Endothelial cell of umbilical vein (primary cell): Measurements from ENCODE around the gene DSCAML1. TPM values are rescaled to one million over a fixed set of nuclear protein-coding genes. Genes with fewer than 3 reads are reported as not detected.

Experiments
- BruUV-seq: library from RNA; stranded (reverse); fragments of 400-500 nt; replicated peaks from 2 replicates; lab custom pipeline; 2021; lab: Mats Ljungman, UMichigan
- CTCF ChIA-PET: fragments of 300-600, 350-600 bp; sonication (Branson Sonifier 250); formaldehyde crosslinking; loops from one replicate; lab custom pipeline; 2021; ENCODE audit warnings: antibody characterized with exemption, inconsistent platforms; lab: Charles Lee
- POLR2A ChIA-PET: fragments of 300-600, 350-600 bp; sonication (Branson Sonifier 250); formaldehyde crosslinking; loops from one replicate; lab custom pipeline; 2021; ENCODE audit warnings: antibody characterized with exemption, inconsistent platforms; lab: Charles Lee
- DNase-seq: peaks from one replicate; pipeline ENCODE4 v3.0.0-alpha.2; 2011; ENCODE audit warnings: low read depth, low spot score
- FAIRE-seq: peaks from 2 replicates; lab custom pipeline; 2011; peaks lifted over from hg19 to GRCh38; lab: Jason Lieb, UNC
- H2AFZ ChIP-seq: 2 replicates; pipeline ENCODE4 v1.6.0; 2012; ENCODE audit warnings: low read depth, low read length, control low read depth, inconsistent platforms
- H3K27ac ChIP-seq: 2 replicates; pipeline ENCODE4 v1.5.1; 2011; ENCODE audit warnings: low read depth, mild to moderate bottlenecking, control low read depth, low read length, moderate library complexity; ENCODE audit not compliant: insufficient read depth
- H3K27me3 ChIP-seq, 2 experiments: 2 replicates each; pipeline versions ENCODE4 v1.6.0 to v1.6.1; 2011; ENCODE audit warnings: low read length in 2 of 2, mixed read lengths in 1 of 2; ENCODE audit not compliant: control insufficient read depth in 2 of 2, insufficient read depth in 2 of 2
- H3K36me3 ChIP-seq, 2 experiments: 2 replicates in 1 of 2; 3 replicates in 1 of 2; pipeline ENCODE4 v1.5.1; 2011; ENCODE audit warnings: low read length in 2 of 2, mild to moderate bottlenecking in 1 of 2, moderate library complexity in 1 of 2; ENCODE audit not compliant: control insufficient read depth in 2 of 2, insufficient read depth in 2 of 2; ENCODE audit errors: extremely low read depth in 1 of 2
- H3K4me1 ChIP-seq: 3 replicates; pipeline ENCODE4 v1.5.1; 2011; ENCODE audit warnings: mild to moderate bottlenecking, low read length; ENCODE audit not compliant: control insufficient read depth, insufficient read depth; ENCODE audit errors: extremely low read depth
- H3K4me2 ChIP-seq: 2 replicates; pipeline ENCODE4 v1.6.1; 2011; ENCODE audit warnings: low read length, control low read depth, mixed read lengths; ENCODE audit not compliant: insufficient read depth
- H3K4me3 ChIP-seq, 3 experiments: fragments of 200-600 bp in 1 of 3; sonication (generic), shearing (Covaris generic) in 1 of 3; replicated peaks in 1 of 3; 2 replicates each; pipeline ENCODE4 v1.5.1; 2011 to 2016; ENCODE audit warnings: control low read depth in 3 of 3, low read length in 3 of 3, mild to moderate bottlenecking in 2 of 3, inconsistent platforms in 1 of 3, low read depth in 1 of 3, moderate library complexity in 1 of 3; ENCODE audit not compliant: insufficient read depth in 1 of 3
- H3K79me2 ChIP-seq: 2 replicates; pipeline ENCODE4 v1.6.0; 2012; ENCODE audit warnings: low read length, inconsistent platforms; ENCODE audit not compliant: control insufficient read depth, insufficient read depth
- H3K9ac ChIP-seq: replicated peaks from 2 replicates; pipeline ENCODE3; 2011; ENCODE audit warnings: low read length, control low read depth; ENCODE audit not compliant: insufficient read depth; ENCODE audit errors: extremely low read depth
- H3K9me1 ChIP-seq: replicated peaks from 3 replicates; pipeline ENCODE4 v1.6.0; 2011; ENCODE audit warnings: mild to moderate bottlenecking, low read length; ENCODE audit not compliant: control insufficient read depth, insufficient read depth; ENCODE audit errors: extremely low read depth
- H3K9me3 ChIP-seq: replicated peaks from 2 replicates; pipeline ENCODE4 v1.5.1; 2012; ENCODE audit warnings: low read length, inconsistent platforms; ENCODE audit not compliant: control insufficient read depth, insufficient read depth
- H4K20me1 ChIP-seq: replicated peaks from 2 replicates; pipeline ENCODE3; 2011; ENCODE audit warnings: mild to moderate bottlenecking, low read length; ENCODE audit not compliant: control insufficient read depth, insufficient read depth; ENCODE audit errors: extremely low read depth
- CTCF ChIP-seq, 2 donors: IDR thresholded peaks; 1 replicate in 1 of 2; 2 replicates in 1 of 2; pipeline ENCODE4 v1.5.1; 2011; ENCODE audit warnings: low read length in 2 of 2, mild to moderate bottlenecking in 2 of 2, moderate library complexity in 2 of 2, control low read depth in 1 of 2, inconsistent platforms in 1 of 2, low read depth in 1 of 2; ENCODE audit not compliant: insufficient read depth in 1 of 2; ENCODE audit errors: extremely low read depth in 1 of 2
- EZH2 ChIP-seq: IDR thresholded peaks from 2 replicates; pipeline ENCODE4 v1.6.1; 2012; ENCODE audit warnings: borderline replicate concordance, low read depth, mild to moderate bottlenecking, moderate library complexity, low read length, inconsistent platforms; ENCODE audit not compliant: severe bottlenecking
- FOS ChIP-seq: IDR thresholded peaks from 2 replicates; pipeline ENCODE4 v1.6.1; 2011; ENCODE audit warnings: mild to moderate bottlenecking, low read length, moderate library complexity, borderline replicate concordance; ENCODE audit not compliant: insufficient read depth
- GATA2 ChIP-seq: IDR thresholded peaks from 2 replicates; pipeline ENCODE4 v1.7.0; 2011; ENCODE audit warnings: low read depth, mild to moderate bottlenecking, moderate library complexity, mixed read lengths, low read length; ENCODE audit not compliant: insufficient read length, insufficient read depth
- JUN ChIP-seq: IDR thresholded peaks from 2 replicates; pipeline ENCODE4 v1.6.1; 2011; ENCODE audit warnings: borderline replicate concordance, low read depth; ENCODE audit not compliant: insufficient read length, insufficient read depth
- MAX ChIP-seq: IDR thresholded peaks from 2 replicates; pipeline ENCODE4 v1.6.1; 2011; ENCODE audit not compliant: insufficient read depth, insufficient read length
- MYC ChIP-seq: IDR thresholded peaks from one replicate; pipeline ENCODE4 v1.6.1; 2011; ENCODE audit warnings: mild to moderate bottlenecking, low read depth, low read length
- POLR2A ChIP-seq: IDR thresholded peaks from 2 replicates; pipeline ENCODE4 v1.6.1; 2012; ENCODE audit warnings: low read depth, mild to moderate bottlenecking, control low read depth, low read length
- POLR2AphosphoS5 ChIP-seq: IDR thresholded peaks from 2 replicates; pipeline ENCODE4 v1.6.1; 2012; ENCODE audit warnings: low read depth, mild to moderate bottlenecking, control low read depth, low read length, moderate library complexity; ENCODE audit not compliant: insufficient read depth
- dilution Hi-C: fragments of 300-500 bp; cut with MboI; formaldehyde crosslinking; loops from one replicate; pipeline ENCODE4 v1.15.0; 2019; ENCODE audit warnings: low sequenced_read_pairs; ENCODE audit not compliant: extremely low pct_ligation_motif_present
- intact Hi-C: fragments of 100-400 bp; cut with micrococcal nuclease; formaldehyde crosslinking; loops from one replicate; pipeline ENCODE4 v1.10.0; 2022
- polyA plus RNA-seq, 4 experiments: library from polyadenylated mRNA; depleted of rRNA in 3 of 4; stranded (reverse) in 3 of 4; unstranded in 1 of 4; fragments of >200 nt; gene quantifications; 2 replicates each; pipeline versions ENCODE4 v1.2.1 to v1.2.3, GENCODE V29; 2011 to 2012; ENCODE audit warnings: missing spikeins in 1 of 4
- total RNA-seq: library from RNA; stranded (reverse); gene quantifications from 2 replicates; pipeline ENCODE4 v1.2.3, GENCODE V29; 2021

Gene DSCAML1
- total and polyA plus RNA-seq, 2 donors (not counting 3 experiments of a cell fraction or from before 2014, with no cell fraction given) = not detected

GRCh38 chr11:117419482-117420142 lies 377.4 kb downstream of the DSCAML1 start:
- POLR2A ChIA-PET = no interaction called here
- no peak for FAIRE-seq

More at GRCh38 chr11:117419482-117420142, 377.4 kb downstream of the DSCAML1 start:
- no peaks in the 10 kb centered on the region for H3K4me1 ChIP-seq
- no peak overlapping the region for H3K4me3 ChIP-seq
- no peaks in the 10 kb centered on the region for H3K9me1 ChIP-seq
- H3K79me2 ChIP-seq = no peaks in the 10 kb centered on the region
- DNase-seq = no peak
- CTCF ChIA-PET = interaction anchor here (0.6 to 6.9 kb wide), 4 partner anchors 7 to 1683 kb away, joined by 3 to 54 read pairs (median 4); no protein-coding TSS in a partner anchor
- H3K36me3 ChIP-seq = no peaks in the 10 kb centered on the region
- no peak overlapping the region for H3K9ac ChIP-seq
- dilution Hi-C loops = no loop called here
- H3K4me2 ChIP-seq = no peak overlapping the region
- intact Hi-C loops = no loop called here
- no peak overlapping the region for H2AFZ ChIP-seq
- no peak overlapping the region for H3K27ac ChIP-seq
- TF ChIP-seq GATA2 (no peak), MAX (no peak), FOS (no peak), EZH2 (no peak), JUN (no peak), MYC (no peak), CTCF (IDR thresholded peaks at IDR 0.05; ENCODE audit: extremely low read depth in 1 of 2, insufficient read depth in 1 of 2, low read depth in 1 of 2, low read length in 2 of 2) (no peak), POLR2A (no peak), POLR2AphosphoS5 (no peak)
- BruUV-seq = no TSS peak
- H3K27me3 ChIP-seq = no peaks in the 10 kb centered on the region
- no peaks in the 10 kb centered on the region for H3K9me3 ChIP-seq
- H4K20me1 ChIP-seq = no peaks in the 10 kb centered on the region
